Mesothelial cell of epicardium (in vitro differentiated cells): ENCODE measurements around the gene FAM120A. TPM values are rescaled to one million over a fixed set of nuclear protein-coding genes. Genes with fewer than 3 reads are reported as not detected.

Experiments
- DNase-seq, 2 experiments: peaks; one replicate each; pipeline ENCODE4 v3.0.0; 2021; ENCODE audit warnings: low spot score in 2 of 2; ENCODE audit not compliant: unreplicated experiment in 2 of 2
- H3K27ac Mint-ChIP-seq: 2 replicates; pipeline ENCODE4 v1.8.0; 2021; ENCODE audit warnings: mixed read lengths
- H3K27me3 Mint-ChIP-seq: 2 replicates; pipeline ENCODE4 v1.8.0; 2021; ENCODE audit warnings: low read depth, mixed read lengths
- H3K36me3 Mint-ChIP-seq: 2 replicates; pipeline ENCODE4 v1.8.0; 2021; ENCODE audit warnings: mixed read lengths
- H3K4me1 Mint-ChIP-seq: 2 replicates; pipeline ENCODE4 v1.8.0; 2021; ENCODE audit warnings: mixed read lengths
- H3K4me3 Mint-ChIP-seq: 2 replicates; pipeline ENCODE4 v1.8.0; 2021; ENCODE audit warnings: mild to moderate bottlenecking, moderate library complexity, mixed read lengths
- H3K9me3 Mint-ChIP-seq: 2 replicates; pipeline ENCODE4 v1.8.0; 2021; ENCODE audit warnings: mixed read lengths
- CTCF ChIP-seq: fragments of 200-600 bp; sonication (generic); IDR thresholded peaks from one replicate; pipeline ENCODE4 v1.5.0; 2021; ENCODE audit warnings: antibody characterized with exemption; ENCODE audit not compliant: unreplicated experiment
- total RNA-seq: library from RNA; stranded (reverse); gene quantifications from 3 replicates; pipeline ENCODE4 v1.2.1, GENCODE V29; 2021

The FAM120A gene
- total RNA-seq, 1 donor from 2014 or later = 59.4 TPM

- Mint-ChIP-seq H3K27me3 (no peaks in the 10 kb centered on the region), H3K27ac (no peak overlapping the region), H3K9me3 (no peaks in the 10 kb centered on the region), H3K36me3 (peaks cover 17% of the 10 kb centered on the region), H3K4me1 (peaks cover 7% of the 10 kb centered on the region), H3K4me3 (no peak overlapping the region)
- DNase-seq = no peak
- no peak for TF ChIP-seq CTCF
Observed at GRCh38 chr9:93475108-93475507, 23.6 kb downstream of the FAM120A start.

- Mint-ChIP-seq H3K4me3 (no peak overlapping the region), H3K27me3 (no peaks in the 10 kb centered on the region), H3K4me1 (peaks cover 3% of the 10 kb centered on the region), H3K9me3 (no peaks in the 10 kb centered on the region), H3K36me3 (peaks cover 17% of the 10 kb centered on the region), H3K27ac (no peak overlapping the region)
- no peak for DNase-seq
- no peak for TF ChIP-seq CTCF
Observed at GRCh38 chr9:93475856-93476255, 24.4 kb downstream of the FAM120A start.

GRCh38 chr9:93476924-93477323 is 25.4 kb downstream of the FAM120A start:
- H3K4me1 Mint-ChIP-seq = peaks cover 3% of the 10 kb centered on the region
- H3K27ac Mint-ChIP-seq = peak overlapping the region; percentile 62
- H3K27me3 Mint-ChIP-seq = no peaks in the 10 kb centered on the region
- H3K36me3 Mint-ChIP-seq = peaks cover 15% of the 10 kb centered on the region
- H3K9me3 Mint-ChIP-seq = no peaks in the 10 kb centered on the region
- no peak for DNase-seq
- no peak overlapping the region for H3K4me3 Mint-ChIP-seq
- no peak for TF ChIP-seq CTCF

- peak overlapping the region; percentile 62 for H3K27ac Mint-ChIP-seq
- no peak for DNase-seq
- TF ChIP-seq CTCF = no peak
- peaks cover 3% of the 10 kb centered on the region for H3K4me1 Mint-ChIP-seq
- H3K4me3 Mint-ChIP-seq = no peak overlapping the region
- H3K36me3 Mint-ChIP-seq = peaks cover 13% of the 10 kb centered on the region
- no peaks in the 10 kb centered on the region for H3K27me3 Mint-ChIP-seq
- H3K9me3 Mint-ChIP-seq = no peaks in the 10 kb centered on the region
Observed at GRCh38 chr9:93477397-93477796, 25.9 kb downstream of the FAM120A start.

- TF ChIP-seq CTCF = no peak
- Mint-ChIP-seq H3K36me3 (peaks cover 11% of the 10 kb centered on the region), H3K4me1 (peaks cover 3% of the 10 kb centered on the region), H3K27me3 (no peaks in the 10 kb centered on the region), H3K27ac (no peak overlapping the region), H3K4me3 (no peak overlapping the region), H3K9me3 (no peaks in the 10 kb centered on the region)
- no peak for DNase-seq
Observed at GRCh38 chr9:93479726-93480125, 28.2 kb downstream of the FAM120A start.

- Mint-ChIP-seq H3K27me3 (no peaks in the 10 kb centered on the region), H3K27ac (no peak overlapping the region), H3K4me1 (peaks cover 3% of the 10 kb centered on the region), H3K9me3 (no peaks in the 10 kb centered on the region), H3K4me3 (no peak overlapping the region), H3K36me3 (peaks cover 9% of the 10 kb centered on the region)
- DNase-seq = no peak
- TF ChIP-seq CTCF = no peak
Observed at GRCh38 chr9:93480262-93480661, 28.8 kb downstream of the FAM120A start.
